NCI-H146 (cell line): ENCODE data around the gene CCDC60.
A peak's percentile ranks its signal among the peaks of the same experiment; 100 is the strongest.
"Not testable (repeated sequence)": the region's sequence is repeated elsewhere in the genome, so short reads cannot be mapped to it uniquely, and the experiment has no call there.

ENCODE experiments used
- DNase-seq: peaks from one replicate; lab custom pipeline; 2025; lab: John Stamatoyannopoulos, UW

CCDC60 gene

DNA sequence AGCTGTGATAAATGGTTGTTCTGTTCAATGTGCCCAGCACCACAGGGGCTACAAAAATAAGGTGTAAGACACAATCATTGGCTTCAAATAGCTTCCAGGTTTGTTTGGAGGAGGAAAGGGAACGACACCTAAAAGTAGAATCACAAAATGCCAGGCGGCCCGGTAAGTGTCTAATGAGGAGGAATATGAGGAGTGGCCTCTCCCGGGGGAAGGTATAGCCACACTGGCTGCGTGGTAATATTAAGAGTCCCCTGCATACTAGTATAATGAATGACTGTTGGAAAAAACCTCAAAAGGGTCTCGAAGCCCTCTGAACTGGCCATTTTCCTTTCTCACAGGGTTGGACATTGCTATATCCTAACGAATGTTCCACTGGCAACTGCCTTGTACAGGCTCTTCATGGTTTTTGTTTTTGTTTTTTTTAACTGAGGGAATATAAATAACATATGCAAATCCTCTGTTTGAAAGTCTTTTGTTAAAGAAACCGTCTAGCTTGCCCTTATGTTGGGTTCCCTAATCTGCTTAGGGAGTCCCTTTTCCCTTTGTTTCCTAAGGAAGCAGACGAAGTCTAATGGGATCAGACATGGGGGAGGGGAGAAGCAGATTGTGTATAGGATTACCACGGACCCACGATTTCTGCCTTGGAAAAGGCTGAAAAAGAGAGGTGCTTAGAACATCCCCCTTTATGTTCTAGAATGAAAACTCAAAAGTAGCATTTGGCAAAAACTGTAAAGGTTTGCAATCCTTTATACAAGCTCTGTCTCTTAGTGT is 4.2 kb downstream of the CCDC60 start:
- DNase-seq: no peak

- DNase-seq: peak; percentile 92
These were observed 6.0 kb downstream of the CCDC60 start for GRCh38 chr12:119340578-119340977.

DNA sequence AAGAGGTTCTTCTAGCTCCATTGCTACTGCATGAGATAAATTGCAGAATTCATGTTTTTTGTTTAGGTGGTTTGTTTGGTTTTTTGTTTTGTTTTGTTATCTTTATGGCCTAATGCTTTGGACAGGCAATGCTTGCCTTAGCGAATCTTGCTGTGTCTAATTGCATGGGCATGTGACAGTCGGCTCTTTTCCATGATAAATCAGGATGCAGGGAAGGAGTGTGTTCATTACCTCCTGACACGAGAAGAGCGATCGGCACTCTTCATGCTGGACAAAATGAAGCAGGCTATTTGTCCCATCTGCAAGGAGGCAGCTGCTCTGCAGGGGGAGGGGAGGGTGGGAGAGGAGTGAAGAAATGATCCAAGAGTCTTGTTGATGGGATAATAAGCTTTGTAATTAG is 6.5 kb downstream of the CCDC60 start:
- peak; percentile 54 for DNase-seq

- no peak for DNase-seq
These were observed 7.5 kb downstream of the CCDC60 start for GRCh38 chr12:119341988-119342387.

GRCh38 chr12:119343130-119343529 is 8.6 kb downstream of the CCDC60 start:
- no peak for DNase-seq

DNA sequence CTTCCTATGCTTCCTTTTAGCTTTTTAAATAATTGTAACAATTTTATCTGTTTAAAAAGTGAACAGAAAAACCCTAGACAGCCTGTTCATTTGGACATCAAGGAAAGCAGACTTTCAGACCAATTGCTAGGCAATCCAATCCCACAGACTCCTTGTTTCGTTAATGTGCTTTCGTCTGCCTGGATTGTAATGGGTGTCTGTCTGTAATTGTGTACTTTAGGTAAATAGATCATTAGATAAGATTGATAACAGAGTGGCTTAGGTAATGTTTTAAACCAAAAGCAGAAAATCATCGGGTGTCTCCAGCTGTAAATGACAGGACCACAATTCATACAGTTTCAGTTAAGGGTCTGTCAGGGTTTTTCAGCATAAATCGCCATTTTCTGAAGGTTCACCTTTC is 19.6 kb downstream of the CCDC60 start:
- peak; percentile 87 for DNase-seq

- DNase-seq: not testable (repeated sequence)
These were observed 25.8 kb downstream of the CCDC60 start for GRCh38 chr12:119360366-119360765.

- no peak for DNase-seq
These were observed 28.5 kb downstream of the CCDC60 start for GRCh38 chr12:119363037-119363436.

- DNase-seq: peak; percentile 25
These were observed 29.0 kb downstream of the CCDC60 start for GRCh38 chr12:119363490-119363889.

DNA sequence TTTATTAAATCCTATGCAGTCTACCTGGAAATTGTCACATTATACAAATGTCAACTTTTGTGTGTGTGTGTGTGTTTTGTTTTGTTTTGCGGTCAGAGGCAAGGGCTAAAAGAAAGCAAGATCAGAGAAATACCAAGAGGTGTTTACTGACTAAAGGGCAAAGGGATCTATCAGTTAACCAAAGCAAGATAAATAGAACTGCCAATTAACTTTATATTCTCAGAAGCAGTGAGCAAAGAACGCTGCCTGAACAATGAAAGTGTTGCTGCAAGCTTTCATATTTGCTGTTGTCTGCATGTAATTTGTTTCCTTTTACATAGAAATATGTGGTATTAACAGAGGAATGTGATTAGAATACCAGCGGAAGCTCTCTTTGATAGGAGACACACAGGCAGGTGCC is 30.9 kb downstream of the CCDC60 start:
- DNase-seq: peak; percentile 6

DNA sequence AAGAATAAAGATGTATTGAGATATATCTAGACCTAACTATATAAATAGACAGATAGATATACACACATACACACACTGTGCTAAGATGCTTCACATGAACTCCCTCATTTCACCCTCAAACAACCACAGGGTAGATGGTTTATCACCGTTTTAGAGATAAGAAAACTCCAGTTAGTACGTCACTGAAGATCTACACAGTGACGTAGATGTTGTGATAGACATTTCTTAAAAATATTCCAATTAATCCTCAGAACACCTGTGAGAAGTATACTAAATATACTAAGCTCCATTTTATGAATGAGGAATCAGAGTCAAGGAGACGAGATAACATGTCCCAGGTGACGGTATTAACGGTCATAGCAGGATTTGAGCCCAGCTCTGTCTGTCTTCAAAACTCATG is 31.5 kb downstream of the CCDC60 start:
- DNase-seq: no peak

GRCh38 chr12:119369161-119369560 is 34.6 kb downstream of the CCDC60 start:
- DNase-seq: no peak

GRCh38 chr12:119369907-119370546 is 35.5 kb downstream of the CCDC60 start:
- DNase-seq: peak; percentile 68

- DNase-seq: no peak
These were observed 38.0 kb downstream of the CCDC60 start for GRCh38 chr12:119372540-119372939.

DNA sequence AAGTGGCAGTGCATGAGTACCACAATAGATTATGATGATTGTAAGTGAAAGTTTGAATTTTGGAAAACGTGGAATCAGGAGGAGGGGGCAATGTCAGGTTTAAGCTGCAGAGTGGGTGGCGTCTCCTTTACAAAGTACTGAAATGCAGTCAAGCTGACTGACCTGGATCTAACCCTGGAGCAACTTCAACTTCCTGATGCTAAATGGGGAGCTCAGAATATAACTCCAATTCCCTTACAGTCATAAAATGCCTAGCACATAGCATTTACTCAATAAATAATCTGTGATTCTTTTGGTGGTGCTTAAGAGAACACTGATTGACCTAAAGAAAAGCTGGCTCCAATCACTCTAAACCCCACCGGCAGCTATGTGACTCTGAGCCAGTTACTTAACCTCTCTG is 38.5 kb downstream of the CCDC60 start:
- no peak for DNase-seq

DNA sequence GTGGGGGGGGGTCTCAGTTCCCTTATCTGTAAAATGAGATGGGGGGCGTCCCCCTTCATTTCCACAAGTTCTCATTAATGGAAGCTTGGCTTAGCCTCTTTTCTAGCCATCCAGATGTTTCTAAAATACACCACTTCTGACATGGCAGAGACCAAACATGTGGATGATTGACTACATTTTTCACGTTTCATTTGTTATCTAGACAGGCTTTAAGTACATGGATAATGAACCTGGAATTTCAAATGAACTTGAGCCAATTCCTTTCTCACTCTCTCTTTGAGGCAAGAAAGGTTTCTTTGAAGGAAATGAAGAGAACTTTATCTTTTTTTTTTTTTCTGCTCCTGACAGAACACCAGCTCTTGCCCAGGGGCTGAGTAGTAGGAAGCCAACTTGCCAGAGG is 39.1 kb downstream of the CCDC60 start:
- no peak for DNase-seq

GRCh38 chr12:119374635-119375034 is 40.1 kb downstream of the CCDC60 start:
- DNase-seq: no peak

DNA sequence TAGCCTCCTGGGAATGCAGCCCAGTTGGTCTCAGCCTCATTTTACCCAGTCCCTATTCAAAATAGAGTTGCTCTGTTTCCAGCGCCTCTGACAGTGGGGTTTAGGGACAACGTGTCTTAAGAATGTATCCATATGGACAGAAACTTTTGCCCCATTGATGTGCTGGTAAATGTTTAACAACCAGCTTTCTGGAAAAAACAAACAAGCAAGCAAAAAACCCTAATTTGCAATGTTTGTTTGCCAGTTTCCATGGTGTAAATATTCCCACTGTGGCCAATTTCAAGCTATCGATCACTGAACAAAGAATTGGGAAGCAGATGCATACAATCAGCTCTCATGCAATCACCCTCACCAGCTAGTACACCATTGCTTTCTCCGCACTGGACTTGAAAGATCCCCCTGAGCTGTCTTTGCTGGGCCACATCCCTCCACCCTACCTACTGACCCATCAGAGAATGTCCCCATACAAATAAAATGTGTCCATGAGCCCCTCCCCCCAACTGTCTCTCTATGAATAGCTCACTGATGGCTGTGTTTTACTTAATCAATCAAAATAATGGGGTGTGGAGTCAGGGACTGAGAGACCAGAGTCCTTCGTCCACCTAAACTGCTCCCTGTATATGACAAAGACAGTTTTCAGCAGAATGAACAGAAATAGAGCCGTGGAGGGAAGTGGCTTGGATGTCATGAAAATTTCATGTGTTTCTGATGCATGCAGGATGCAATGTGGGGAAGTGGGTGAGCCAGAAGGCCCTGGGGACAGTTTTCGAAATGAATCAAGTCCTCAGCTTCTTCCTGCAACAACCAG is 40.8 kb downstream of the CCDC60 start:
- no peak for DNase-seq

- DNase-seq: no peak
These were observed 41.3 kb downstream of the CCDC60 start for GRCh38 chr12:119375883-119376190.

GRCh38 chr12:119378903-119379302 is 44.4 kb downstream of the CCDC60 start:
- no peak for DNase-seq

DNA sequence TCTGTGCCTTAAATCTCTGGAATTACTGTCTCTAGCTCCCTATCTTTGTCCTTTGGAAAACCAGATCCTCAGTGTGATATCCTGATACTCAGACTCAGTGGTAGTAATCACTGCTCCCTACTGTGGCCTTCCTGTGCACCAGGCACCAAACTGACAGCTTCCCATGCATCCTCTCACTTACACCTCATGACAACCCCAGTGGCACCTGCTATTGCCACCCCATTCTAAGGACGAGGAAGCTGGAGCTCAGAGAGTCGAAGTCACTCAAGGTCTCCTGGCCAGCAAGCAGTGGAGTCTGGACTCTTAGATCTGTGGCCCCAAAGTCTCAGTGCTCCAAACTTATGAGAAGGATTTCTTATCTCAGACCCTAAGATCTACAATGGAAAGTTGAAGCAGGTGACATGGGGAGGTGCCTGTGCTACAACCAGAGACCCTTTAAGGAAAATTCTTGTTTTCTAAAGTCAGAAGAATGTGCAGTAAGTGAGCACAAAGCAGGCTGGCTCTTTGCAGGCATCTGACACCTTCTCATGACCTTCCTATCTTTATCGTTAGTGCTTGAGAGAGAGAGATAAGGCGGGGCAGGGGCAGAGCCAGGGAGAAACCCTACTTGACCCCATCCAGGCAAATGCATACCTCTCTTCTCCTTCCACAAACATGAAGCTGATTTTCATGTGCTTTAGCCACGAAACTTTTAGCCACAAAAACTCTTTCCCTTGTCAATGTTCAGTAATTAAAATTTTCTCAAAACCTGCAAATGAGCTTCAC is 47.1 kb downstream of the CCDC60 start:
- no peak for DNase-seq

GRCh38 chr12:119383206-119383605 is 48.7 kb downstream of the CCDC60 start:
- no peak for DNase-seq
